Umbilical cord (tissue), 2 donors: ENCODE results near the gene PHF12. TPM values are rescaled to one million over a fixed set of nuclear protein-coding genes. Genes with fewer than 3 reads are reported as not detected.
"Not testable (repeated sequence)": the region's sequence is repeated elsewhere in the genome, so short reads cannot be mapped to it uniquely, and the experiment has no call there.

Experiments
- DNase-seq: peaks from one replicate; pipeline ENCODE4 v3.0.0-alpha.2; 2015; ENCODE audit warnings: low spot score
- total RNA-seq: library from RNA; depleted of rRNA; stranded (reverse); fragments of >200 nt; gene quantifications from one replicate; pipeline ENCODE4 v1.2.3, GENCODE V29; 2014; ENCODE audit warnings: low replicate concordance; ENCODE audit not compliant: insufficient read depth

Gene PHF12
- total RNA-seq, 1 donor from 2014 or later = 28.6 TPM

DNA sequence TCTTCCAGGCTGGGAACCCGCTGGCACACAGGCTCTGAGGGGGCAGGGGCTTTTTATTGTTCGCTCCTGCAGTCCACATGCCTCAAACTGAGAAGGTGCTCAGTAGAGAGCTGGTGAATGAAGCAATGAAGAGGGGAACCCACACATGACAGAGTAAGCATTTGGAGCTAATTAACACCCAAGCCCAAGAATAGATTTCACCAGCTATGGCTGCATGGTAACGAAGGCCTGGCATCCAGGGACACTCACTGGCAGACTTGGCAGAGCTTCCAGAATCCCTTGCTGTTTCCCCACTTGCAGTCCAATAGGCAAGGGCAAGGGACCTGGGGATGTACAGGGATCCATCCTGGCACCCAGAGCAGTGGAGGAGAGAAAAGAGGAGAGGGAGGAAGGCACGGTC, 66.0 kb downstream of the PHF12 start:
- no peak for DNase-seq

GRCh38 chr17:28883967-28884702, 67.2 kb downstream of the PHF12 start:
- DNase-seq = no peak

DNA sequence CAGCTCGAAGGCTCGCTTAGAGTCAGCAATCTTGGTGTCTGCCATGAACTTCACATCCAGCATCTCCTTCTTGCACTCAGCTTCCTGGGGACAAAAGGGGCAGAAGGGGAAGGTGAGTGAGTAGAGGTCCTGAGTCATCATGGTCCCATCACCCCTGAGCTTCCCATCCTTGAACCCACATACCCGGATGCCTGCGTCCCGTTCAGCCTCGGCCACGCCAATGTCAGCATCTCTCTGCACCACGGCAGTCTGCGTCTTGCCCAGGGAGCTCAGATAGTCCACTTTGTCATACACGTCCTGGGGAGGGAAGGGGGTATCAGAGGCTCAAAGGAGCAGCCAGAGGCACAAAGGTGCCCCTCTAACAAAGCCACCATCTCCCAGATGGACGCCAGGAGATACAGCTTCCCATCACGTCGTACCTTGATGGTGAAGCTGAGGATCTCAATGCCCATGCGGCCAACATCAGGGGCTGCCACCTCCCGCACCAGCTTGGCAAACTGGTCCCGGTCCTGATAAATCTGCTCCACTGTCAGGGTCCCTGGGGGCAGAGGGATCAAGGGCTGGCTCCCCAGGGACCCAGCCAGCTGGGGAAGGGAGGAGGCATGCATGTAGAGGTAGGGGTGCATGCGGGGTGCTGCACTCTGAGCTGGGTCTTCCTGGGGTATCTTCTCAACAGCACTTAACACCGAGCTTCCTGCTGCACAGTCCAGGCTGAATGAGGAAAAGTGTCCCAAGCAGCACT, 69.0 kb downstream of the PHF12 start:
- DNase-seq = no peak

DNA sequence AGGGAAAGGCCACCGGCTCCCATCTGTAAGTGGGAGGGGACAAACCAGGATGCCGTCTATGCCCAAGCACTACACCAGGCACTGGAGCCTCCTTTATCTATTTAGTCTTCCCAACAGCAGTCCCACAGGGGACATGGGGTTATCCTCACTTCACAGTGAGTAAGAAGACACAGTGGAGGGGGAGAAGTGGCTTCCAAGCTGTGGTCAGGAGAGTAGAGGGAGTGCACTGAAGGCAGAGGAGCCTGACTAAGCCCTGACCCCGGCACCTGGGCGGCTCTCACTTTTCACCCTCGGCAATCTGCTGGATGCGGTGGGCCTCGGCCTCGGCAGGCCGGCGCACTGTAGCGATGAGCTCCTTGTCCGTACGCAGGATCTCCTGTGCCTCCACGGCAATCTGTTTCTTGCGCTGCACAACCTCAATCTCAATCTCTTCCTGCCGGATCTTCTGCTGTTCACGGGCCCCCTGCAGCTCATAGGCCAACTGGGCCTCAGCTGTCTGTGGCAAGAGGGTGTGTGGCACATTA, 69.7 kb downstream of the PHF12 start:
- no peak for DNase-seq

GRCh38 chr17:28880572-28880945, 70.8 kb downstream of the PHF12 start:
- no peak for DNase-seq

- DNase-seq = no peak
Measured at GRCh38 chr17:28879886-28880571, 71.3 kb downstream of the PHF12 start.

DNA sequence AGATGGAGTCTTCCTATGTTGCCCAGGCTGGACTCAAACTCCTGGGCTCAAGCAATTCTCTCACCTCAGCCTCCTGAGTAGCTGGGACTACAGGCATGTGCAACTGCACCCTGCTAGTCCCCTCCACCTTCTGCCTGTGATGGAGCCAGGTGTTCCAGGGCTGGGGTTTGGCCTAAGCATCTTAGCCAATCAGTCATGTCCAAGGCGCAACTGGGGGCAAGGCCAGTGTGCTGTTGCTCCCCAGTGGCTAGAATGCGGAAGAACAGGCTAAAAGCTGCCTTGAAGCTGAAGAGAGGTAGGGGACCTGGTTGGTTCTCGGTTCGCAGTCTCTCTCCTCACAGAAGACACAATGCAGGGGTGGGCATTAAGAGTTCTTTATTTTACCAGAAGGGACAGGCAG, 72.3 kb downstream of the PHF12 start:
- DNase-seq = no peak

DNA sequence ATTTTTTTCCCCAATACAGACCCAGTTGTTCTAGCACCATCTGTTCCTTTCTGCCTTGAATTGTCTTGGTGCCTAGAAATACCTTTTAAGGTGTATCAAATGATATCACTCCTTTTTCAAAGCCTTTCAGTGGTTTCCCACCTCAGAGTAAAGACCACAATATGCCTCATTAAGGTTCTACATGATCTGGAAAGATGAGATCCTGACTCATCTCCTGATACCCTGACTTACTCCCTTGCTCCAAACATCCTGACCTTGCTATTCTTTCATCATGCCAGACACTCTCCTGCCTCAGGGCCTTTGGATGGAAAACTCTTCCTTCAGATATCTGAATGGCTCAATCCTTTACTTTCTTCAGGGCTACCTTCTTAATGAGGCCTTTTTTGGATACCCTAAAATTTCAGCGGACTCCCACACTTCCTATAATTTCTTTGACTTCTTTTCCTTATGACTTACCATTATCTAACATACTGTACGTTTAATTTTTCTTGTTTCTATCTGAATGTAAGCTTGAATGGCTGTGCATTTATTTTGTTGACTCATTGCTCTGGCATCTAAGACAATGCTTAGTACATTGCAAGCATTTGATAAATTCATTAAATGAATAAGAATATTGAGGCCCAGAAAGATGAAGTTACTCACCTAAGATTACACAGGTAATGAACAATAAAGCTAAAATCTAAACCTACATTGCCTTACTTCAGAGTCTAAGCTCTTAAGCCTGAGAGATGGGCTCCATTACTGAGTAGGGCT, 73.0 kb downstream of the PHF12 start:
- DNase-seq = no peak

GRCh38 chr17:28877150-28877711, 74.1 kb downstream of the PHF12 start:
- not testable (repeated sequence) for DNase-seq

- DNase-seq = no peak
Measured at GRCh38 chr17:28875848-28876550, 75.3 kb downstream of the PHF12 start.

- no peak for DNase-seq
Measured at GRCh38 chr17:28874750-28875149, 76.6 kb downstream of the PHF12 start.

DNA sequence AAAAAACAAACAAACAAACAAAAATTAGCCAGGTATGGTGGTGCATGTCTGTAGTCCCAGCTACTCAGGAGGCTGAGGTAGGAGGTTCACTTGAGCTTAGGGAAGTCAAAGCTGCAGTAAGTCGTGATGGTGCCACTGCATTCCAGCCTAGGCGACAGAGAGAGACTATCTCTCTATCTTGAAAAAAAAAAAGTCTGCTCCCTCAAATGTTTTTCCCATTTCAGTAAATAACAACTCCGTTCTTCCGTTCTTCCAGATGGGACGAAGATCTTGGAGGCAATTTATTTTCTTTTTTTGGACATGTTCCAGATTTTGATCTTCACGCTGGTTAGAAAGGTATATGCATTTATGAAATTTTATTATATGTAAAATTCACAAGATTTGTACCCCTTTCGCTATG, 77.5 kb downstream of the PHF12 start:
- no peak for DNase-seq

DNA sequence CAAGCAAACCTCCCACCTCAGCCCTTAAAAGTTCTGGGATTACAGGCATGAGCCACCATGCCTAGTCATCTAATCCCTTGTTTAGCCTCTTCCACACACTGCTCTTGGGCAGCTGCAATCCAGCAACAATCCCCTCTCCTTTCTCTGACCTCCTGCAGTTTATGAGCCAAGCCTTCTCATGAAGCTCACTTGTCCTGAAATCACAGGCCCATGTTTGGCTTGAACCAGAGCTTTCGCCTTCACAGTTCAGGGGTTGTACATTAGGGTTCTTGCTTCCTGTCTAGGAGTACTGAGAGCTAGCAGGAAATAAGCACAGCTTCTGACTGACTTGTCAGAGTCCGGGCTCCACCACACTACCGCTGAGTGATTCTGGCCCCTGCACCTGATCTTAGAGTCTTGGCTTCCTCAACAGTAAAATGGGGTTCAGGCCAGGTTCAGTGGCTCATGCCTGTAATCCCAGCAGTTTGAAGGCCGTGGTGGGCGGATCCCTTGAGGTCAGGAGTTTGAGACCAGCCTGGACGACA, 80.2 kb downstream of the PHF12 start:
- DNase-seq = peak; percentile 62

- peak; percentile 40 for DNase-seq
Measured at GRCh38 chr17:28867276-28867675, 84.0 kb downstream of the PHF12 start.

DNA sequence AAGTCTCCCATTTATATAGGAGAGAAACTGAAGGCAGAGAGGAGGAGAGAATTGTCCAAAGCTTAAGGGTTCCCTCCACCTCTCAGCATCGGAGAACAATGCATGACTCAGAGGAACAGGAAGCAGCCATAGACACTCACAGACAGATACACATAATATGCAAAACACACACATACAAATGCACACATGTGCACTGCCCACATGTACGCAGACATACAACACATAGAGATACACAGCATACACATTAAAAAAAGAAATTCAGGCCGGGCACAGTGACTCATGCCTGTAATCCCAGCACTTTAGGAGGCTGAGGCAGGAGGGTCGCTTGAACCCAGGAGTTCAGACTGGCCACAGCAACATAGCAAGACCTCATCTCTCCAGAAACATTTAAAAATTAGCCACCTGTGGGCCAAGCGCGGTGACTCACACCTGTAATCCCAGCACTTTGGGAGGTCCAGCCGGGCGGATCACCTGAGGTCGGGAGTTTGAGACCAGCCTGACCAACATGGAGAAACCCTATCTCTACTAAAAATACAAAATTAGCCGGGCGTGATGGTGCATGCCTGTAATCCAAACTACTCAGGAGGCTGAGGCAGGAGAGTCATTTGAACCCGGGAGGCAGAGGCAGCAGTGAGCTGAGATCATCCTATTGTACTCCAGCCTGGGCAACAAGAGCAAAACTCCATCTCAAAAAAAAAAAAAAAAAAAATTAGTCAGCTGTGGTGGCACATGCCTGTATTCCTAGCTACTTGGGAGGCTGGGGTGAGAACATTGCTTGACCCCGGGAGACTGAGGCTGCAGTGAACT, 85.2 kb downstream of the PHF12 start:
- no peak for DNase-seq

DNA sequence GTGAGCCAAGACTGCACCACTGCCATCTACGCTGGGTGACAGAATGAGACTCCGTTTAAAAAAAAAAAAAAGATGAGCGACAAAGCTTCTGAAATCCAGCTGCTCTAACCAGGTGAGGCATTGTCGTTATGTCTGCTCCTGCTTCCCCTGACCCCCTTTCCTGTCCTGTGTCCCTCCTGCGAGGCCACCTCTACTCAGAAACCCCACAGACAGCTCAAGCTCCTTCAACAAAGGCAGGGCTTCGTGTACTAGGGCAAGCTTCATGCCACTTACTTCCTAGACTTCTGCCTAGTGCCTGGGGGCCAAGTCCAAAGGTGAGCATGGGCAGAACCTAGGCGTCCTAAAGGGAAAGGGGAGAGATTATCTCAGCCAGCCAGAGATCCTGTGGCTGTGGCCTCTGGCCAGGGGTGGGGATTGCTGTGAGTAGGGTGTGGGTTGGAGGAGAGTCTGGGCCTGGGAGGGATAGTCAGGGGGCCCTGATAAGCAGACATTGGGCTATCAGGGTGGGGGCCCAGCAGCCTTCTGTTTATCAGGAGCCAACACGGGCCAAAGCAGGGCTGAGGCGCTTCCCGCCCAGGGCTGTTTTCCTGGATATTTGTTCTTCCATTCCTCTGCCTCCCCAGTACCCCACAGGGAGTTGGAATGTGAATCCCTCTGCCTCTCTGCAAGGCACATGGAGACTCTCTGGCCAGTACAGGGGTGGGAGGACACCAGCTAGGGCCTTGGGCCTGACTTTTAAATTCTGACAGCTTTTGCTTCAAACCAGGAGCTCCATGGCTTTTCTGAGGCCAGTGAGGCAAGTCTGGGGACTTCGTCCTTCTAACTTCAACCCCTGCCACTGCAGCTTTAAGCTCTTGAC, 86.1 kb downstream of the PHF12 start:
- peak; percentile 38 for DNase-seq

DNA sequence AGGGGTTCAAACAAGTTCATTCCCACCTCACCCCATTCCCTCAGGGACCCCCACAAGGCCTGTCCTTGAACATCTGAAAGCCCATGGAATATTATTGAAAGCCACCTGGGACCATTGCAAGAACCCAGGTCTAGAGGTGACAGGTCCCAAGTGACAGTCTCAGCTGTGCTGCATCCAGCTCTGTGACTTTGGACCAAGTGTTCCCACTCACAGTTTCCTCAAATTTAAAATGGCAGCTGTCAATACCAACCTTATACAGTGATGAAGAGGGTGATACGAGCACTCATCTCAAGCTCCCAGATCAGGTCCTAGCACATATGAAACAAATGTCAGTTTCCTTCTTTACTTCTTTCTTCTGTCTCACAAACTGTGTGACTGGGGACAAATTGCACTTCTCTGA, 87.4 kb downstream of the PHF12 start:
- DNase-seq = no peak

GRCh38 chr17:28862561-28862960, 88.8 kb downstream of the PHF12 start:
- DNase-seq = no peak
